DMS153 treated with DMSO at 0.1 percent for 48 hours (cell line): ENCODE measurements around the gene RRAGD.

Source experiments
- DNase-seq: peaks from one replicate; lab custom pipeline; 2025; ENCODE audit not compliant: unreplicated experiment; lab: John Stamatoyannopoulos, UW

RRAGD gene

GRCh38 chr6:89347825-89348224, 64.2 kb downstream of the RRAGD start:
- no peak for DNase-seq

- no peak for DNase-seq
Measured at GRCh38 chr6:89346433-89346832, 65.6 kb downstream of the RRAGD start.

GRCh38 chr6:89339565-89339964, 72.5 kb downstream of the RRAGD start:
- DNase-seq: no peak

- no peak for DNase-seq
Measured at GRCh38 chr6:89335164-89335563, 76.9 kb downstream of the RRAGD start.

- no peak for DNase-seq
Measured at GRCh38 chr6:89330910-89331309, 81.2 kb downstream of the RRAGD start.

- no peak for DNase-seq
Measured at GRCh38 chr6:89328976-89329375, 83.1 kb downstream of the RRAGD start.

- DNase-seq: no peak
Measured at GRCh38 chr6:89324304-89324703, 87.8 kb downstream of the RRAGD start.

GRCh38 chr6:89323511-89323971, 88.5 kb downstream of the RRAGD start:
- peak; percentile 37 for DNase-seq

- DNase-seq: no peak
Measured at GRCh38 chr6:89321131-89321970, 90.7 kb downstream of the RRAGD start.

- no peak for DNase-seq
Measured at GRCh38 chr6:89320012-89320559, 92.0 kb downstream of the RRAGD start.

- DNase-seq: no peak
Measured at GRCh38 chr6:89317067-89317466, 95.0 kb downstream of the RRAGD start.

- no peak for DNase-seq
Measured at GRCh38 chr6:89315249-89315885, 96.7 kb downstream of the RRAGD start, which contains the start of gene GABRR2. GABRR2 (minus strand) TSS chr6:89315299; CDS start chr6:89315165, 134 bp downstream.

GRCh38 chr6:89314692-89315091, 97.4 kb downstream of the RRAGD start:
- no peak for DNase-seq
